Fibroblast of skin of right quadriceps (primary cell): ENCODE data around the gene MAPKBP1.
A peak's percentile ranks its signal among the peaks of the same experiment; 100 is the strongest.

ENCODE experiments used
- DNase-seq: peaks from one replicate; pipeline ENCODE4 v3.0.0-alpha.2; 2013

MAPKBP1 gene

GRCh38 chr15:41789236-41789635 is 15.0 kb downstream of the MAPKBP1 start:
- DNase-seq: no peak

DNA sequence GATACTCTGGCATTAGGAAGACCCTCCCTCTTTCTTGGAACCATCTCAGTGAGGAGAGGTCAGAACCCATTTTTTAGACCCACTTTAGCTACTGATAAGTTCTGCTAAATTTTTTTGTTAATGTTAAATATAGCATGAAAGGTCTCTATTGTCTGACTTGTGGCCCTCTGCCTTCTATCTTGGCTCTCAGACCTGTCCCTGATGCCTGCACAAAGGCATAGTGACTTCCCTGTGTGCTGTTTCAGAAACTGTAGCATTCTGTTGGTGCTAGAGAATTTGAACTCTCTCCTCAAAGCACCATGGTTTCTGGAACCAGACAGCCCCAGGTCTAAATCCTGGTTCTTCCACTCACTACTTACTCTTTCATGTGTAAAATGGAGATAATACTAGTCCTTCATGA is 15.4 kb downstream of the MAPKBP1 start:
- no peak for DNase-seq

DNA sequence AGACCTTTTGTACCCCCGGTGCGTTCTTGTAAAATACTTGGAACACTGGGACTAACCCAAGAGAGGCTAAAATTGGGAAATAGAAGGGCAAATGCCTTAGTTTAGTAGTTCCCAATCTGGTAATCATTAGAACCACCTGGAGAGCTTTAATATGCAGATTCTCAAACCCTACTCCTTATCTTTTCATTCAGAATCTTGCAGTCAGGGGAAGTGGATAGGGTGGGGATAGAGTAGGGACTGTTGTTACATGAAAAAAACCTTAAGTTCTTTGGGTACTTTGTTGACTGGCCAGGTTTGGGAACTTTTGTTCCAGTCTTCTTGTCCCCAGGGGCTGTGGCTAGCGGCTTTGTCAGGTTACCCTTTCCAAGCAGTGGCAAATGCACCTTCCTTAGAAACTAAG is 15.9 kb downstream of the MAPKBP1 start:
- DNase-seq: no peak

- peak; percentile 74 for DNase-seq
Observed at GRCh38 chr15:41790756-41791546, 16.7 kb downstream of the MAPKBP1 start.

DNA sequence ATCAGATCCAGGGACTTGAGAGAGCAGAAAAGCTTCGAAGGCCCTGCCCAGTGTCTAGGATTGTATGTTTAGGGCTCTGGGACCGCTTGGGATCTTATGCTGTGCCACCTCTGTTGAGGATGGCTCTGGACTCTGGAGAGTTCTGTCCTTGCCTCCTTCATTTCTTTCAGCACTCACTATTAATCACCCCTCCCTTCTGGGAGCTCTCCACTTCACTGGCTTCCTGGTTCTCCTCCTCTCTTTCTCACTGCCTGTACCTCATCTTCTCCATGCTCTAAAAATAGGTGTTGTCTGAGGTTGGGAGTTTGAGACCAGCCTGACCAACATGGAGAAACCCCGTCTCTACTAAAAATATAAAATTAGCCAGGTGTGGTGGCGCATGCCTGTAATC is 17.3 kb downstream of the MAPKBP1 start:
- DNase-seq: no peak

DNA sequence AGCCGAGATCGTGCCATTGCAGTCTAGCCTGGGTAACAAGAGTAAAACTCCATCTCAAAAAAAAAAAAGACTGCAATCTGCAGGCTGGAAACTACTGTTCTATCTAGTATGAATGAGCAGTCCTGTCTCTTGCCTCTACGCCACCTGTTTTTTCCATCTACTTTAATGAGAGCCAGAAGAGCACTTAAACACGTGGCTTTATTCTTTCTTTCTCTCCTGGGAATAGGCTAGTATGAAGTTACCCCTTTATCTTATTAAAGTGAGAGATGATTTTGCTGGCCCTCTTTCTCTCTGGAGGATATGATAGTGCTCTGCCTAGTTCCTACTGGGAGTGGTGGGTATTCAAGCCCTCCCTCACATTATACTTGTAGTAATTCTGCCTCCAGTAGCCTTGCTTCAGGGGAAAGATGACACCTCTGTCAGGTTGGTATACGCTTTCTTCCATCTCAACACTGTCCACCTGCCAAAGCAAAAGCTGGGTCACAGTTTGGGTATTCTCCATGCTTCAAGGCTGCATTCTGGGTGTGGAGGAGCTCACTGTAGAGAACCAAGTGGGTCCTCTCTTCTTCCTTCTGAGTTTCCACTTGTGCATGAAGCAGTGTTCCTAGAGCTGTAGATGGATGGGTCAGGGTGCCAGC is 17.8 kb downstream of the MAPKBP1 start:
- no peak for DNase-seq

- peak; percentile 52 for DNase-seq
Observed at GRCh38 chr15:41794081-41794480, 19.8 kb downstream of the MAPKBP1 start.

DNA sequence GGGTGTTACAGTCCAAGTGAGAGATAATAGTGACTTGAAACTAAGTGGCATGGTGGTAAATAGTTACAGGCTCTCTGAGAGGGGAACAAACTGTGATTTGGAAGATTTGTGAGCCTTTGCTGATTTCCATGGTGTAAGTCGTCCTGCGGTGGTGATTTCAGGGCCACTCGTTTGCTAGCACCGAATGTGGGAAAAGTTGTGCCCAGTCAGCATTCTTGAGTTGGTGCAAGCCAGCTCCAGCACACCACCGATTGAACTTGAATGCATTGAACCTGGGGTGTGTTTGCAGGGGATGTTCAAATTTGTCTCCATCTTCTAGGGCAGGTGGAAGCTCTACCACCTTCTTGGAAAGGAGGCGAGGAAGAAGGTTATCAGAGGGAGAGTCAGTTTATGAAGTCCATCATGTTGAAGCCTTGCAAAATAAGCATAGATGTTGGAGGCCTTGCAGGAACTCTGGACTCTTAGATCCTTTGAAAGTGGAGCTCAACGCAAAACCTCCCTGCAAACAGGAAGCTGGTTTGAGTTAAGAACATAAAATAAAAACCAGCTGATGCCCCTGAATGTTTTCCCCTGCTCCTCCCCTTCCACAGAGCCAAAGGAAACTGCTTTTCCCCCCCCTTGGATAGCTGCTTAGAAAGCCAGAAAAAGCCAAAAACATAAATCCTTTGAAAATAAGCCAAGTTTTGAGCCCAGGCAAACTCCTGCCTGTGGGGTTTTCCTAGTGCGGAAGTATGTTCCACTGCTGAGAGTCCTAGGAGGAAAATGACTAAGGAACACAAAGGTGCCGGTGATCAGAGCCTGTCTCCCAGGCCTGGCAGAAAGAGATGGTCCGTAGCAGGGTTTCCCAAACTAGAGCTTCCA is 21.9 kb downstream of the MAPKBP1 start:
- DNase-seq: peak; percentile 90

DNA sequence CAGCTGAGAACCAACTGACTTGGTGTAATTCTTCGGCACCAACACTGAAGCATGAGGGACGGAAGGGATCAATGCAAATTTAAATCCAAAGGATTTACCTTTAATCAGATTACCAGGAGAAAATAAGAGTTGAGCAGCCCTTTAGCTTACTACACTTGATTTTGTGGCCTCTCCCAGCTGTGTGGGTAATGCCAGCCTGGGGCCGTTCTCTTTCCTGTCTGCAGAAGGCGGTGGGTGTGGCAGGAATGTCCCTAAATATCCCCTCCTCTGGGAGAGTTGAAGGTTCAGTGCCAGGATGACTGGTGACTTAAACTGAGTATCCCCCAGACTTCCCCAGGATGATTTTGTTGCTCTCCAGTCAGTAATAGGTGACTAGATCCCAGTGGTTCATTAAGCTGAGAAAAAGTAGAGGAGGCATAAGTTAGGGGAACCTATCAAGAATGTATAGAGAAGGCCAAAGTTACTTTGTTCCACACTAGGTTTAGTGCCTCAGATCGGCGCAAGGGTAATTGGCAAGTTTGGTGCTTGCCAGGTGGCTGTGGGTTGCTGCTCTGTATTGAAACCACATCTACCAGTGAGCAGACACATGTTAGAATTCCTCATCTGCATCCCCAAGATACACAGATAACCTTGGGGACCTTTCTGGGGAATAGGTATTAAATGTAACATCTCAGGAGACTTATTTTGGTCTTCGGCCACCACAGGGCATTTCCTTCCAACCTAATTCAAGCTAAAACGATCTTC is 23.1 kb downstream of the MAPKBP1 start:
- no peak for DNase-seq

DNA sequence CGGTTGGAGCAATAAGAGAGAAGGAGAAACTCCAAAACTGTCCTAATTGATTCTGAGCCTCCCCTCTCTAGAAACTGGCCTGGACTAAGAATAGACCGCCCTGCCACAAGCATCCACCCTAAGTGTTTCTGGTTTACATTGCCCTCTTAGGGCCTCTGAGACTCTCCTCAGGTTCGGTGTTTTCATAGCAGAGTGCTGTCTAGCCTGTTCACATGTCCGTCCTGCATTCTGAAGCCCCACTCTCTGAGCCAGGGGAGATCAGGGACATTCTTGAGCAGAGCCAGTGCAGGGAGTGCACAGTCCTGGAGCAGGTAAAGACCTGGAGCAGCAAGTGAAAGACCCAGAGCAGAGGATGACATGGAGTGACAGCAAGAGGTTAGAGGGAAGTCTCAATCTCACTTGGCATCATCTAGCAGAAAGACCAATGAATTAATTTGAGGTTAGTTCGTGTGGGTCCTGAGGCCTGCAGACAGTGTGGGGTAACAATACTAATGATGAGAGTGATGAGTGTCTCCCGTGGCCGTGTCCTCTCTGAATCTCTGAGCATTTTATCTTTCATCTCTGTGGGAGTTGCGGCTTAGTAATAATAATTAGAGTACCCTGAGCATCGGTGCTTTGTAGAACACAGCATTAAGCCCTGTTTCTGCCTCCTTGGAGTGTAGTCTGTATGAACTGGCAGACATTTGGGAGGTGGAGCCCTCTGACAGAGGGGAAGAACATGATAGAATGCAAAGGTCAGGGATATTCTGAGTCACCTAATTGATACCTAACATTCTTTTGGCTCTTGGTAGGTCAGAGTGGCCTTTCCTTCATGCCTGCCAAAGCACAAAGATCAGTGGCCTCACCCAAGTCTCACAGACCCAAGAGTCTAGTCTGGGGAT is 24.6 kb downstream of the MAPKBP1 start:
- DNase-seq: no peak

DNA sequence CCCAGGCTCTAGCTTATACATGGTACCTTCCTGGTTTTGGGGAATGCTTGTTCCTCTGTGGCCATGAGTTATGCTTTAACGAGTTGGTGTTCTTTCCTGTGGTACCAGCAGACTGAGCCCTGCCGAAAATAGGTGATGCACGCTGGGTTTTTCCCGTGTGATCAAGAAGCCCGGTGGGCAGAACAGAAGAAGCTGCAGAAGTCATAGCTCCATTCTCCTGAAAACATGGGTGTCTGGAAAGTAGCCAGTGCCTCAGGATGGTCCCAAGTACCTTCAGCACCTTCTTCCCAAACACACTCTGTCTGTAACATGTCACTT is 25.2 kb downstream of the MAPKBP1 start:
- DNase-seq: no peak

GRCh38 chr15:41801185-41801584 is 26.9 kb downstream of the MAPKBP1 start:
- no peak for DNase-seq

DNA sequence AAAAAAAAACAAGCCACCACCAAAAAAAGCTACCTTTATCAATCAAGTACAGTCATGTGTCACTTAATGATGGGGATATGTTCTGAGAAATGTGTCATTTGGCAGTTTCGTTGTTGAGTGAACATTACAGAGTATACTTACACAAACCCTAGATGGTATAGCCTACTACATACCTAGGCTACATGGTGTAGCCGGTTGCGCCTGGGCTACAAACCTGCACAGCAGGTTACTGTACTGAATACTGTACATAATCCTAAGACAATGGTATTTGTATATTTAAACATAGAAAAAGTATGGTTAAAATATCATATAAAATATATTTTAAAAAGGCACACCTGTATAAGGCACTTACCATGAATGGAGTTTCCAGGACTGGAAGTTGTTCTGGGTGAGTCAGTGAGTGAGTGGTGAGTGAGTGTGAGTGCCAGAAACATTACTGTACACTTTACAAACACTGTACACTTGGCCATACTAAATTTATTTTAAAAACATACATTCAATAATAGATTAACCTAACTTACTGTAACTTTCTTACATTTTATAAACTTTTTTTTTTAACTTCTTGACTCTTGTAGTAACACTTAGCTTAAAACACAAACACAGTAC is 27.7 kb downstream of the MAPKBP1 start:
- DNase-seq: peak; percentile 32

DNA sequence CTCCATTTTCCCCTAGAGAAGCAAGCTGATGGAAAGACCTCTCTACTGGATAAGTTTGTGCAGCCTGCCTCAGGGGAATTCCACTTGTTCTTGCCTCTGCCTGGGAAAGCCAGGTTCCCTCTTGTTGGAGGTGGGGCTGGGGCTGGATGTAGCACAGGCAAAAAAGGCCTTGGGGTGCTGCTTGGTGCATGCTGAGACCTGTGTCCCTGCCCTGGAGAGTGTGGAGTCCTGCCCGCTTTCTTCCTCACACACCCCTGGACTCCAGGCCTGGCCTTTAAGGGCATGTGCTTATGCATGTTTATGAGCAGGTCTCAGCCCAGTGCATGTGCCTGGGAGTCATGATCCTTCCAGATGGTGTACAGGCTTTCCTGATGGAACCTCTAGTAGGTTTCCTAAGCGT is 30.1 kb downstream of the MAPKBP1 start:
- DNase-seq: no peak

GRCh38 chr15:41804916-41805666 is 30.8 kb downstream of the MAPKBP1 start:
- no peak for DNase-seq

GRCh38 chr15:41805711-41806110 is 31.4 kb downstream of the MAPKBP1 start:
- DNase-seq: no peak

DNA sequence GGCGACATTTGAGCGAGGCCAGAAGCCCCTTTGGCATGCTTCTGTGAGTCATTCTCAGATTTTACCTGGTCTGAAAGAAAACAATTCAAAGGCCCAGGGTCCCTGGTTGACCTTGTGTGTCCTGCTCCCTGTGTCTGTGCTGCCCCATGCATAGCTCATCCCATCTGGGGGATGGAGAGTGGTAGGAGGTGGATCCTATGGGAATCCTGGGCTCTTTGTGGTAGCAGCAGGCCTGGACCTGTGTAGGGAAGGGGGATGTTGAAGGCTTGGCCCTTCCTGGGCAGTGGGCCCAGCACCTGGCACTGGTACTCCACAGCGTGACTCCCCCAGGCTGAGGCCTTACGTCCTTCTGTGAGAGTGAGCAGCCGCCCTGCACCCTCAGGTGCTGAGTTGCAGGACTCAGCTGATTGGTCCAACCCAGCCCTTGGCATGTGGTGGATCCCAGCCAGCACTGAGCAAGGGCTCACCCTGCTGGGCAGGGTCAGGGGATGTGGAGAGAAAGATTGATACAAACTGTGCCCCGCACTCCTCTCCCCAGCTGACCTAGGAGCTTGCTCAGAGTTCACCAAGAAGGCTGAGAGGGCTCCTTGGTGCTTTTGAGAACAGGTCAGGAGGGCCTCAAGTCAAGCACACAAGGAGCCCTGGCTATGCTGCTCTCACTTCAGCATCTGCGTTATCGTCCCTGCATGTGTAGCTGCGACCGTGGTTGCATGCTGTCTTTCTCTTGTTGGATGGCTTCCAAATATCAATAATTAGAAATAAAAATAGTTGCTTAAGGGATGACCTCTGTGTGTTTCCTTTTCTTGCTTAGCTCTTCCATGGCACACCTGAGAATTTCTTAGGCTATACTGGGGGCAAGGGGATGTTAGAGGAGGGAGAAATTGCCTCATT is 32.3 kb downstream of the MAPKBP1 start:
- DNase-seq: no peak

DNA sequence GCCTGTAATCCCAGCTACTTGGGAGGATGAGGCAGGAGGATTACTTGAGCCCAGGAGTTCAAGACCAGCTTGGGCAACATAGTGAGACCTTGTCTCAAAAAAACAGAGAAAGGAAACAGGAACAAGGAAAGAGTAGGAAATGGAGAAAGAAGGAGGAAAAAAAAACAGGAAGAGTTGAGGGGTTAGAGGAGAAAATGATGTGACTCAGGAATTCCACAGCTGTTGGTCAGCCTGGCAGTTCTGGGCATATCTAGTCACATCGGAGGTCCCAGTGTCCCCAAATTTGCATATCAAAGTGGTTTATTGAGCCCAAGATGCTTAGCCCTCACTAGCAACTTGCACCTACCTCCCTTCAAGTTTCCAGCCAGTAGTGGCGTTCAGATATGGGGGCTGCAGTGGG is 34.8 kb downstream of the MAPKBP1 start:
- no peak for DNase-seq

DNA sequence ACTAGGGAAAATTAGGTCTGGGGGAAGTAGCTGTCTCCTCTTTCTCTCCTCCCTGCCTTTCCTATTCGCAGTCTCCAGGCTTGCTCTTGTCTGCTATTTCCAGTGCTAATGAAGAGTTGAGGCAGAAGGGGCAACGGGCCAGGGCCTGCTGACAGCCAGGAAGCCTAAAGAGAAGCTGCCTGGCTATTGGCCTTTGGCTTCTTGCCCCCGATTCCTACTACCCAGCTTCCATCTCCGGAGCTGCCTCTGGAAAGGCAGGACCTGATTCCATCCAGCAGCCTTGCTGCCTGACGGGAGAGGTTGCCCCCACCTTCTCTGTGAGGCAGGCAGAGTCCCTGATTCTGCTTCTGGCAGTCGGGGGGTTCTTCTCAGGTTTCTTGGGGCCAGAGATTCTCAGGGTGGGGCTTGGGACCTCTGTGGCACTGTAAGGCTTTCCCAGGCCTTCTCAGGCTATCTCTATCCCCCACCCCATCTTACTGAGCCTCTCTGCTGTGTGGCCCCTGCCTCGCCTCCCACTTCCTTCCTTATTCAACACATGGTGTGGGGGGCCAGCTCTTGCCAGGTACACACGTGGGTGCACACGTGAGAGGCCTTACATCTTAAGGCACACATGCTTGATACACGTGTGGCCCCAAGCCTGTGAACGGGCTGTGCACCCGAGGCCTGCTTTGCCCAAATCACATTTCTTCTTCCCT is 35.4 kb downstream of the MAPKBP1 start:
- no peak for DNase-seq
